ENCODE results near the gene HIGD1C.

The HIGD1C gene

DNA sequence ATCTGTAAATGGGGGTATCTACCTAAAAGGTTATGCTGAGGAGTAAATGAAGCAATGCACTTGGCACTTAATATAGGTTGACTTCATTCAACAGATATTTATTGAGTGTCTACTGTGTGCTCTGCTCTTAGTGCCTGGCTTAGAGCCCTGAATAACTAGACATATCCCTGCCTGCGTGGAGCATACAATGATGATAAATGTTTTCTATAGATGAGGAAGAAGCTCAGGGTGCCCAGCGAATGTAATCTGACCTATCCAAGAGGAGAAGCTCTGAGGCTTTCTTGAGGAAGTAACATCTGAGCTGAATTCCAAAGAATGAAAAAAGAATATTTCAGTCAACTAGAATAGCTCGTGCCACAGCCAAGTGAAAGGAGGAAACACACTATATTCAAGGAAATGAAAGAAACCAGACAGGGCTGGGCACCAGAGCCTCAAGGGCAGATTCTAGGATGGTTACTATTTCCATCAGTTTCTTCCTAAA is 17.9 kb upstream of the HIGD1C start:
- DNase-seq (ENCODE audit: extremely low read depth, low read depth): no peak
- no peak overlapping the region for H3K4me3 ChIP-seq (replicated peaks; ENCODE audit: low read depth, low read length)
- TF ChIP-seq, protein P1, sequence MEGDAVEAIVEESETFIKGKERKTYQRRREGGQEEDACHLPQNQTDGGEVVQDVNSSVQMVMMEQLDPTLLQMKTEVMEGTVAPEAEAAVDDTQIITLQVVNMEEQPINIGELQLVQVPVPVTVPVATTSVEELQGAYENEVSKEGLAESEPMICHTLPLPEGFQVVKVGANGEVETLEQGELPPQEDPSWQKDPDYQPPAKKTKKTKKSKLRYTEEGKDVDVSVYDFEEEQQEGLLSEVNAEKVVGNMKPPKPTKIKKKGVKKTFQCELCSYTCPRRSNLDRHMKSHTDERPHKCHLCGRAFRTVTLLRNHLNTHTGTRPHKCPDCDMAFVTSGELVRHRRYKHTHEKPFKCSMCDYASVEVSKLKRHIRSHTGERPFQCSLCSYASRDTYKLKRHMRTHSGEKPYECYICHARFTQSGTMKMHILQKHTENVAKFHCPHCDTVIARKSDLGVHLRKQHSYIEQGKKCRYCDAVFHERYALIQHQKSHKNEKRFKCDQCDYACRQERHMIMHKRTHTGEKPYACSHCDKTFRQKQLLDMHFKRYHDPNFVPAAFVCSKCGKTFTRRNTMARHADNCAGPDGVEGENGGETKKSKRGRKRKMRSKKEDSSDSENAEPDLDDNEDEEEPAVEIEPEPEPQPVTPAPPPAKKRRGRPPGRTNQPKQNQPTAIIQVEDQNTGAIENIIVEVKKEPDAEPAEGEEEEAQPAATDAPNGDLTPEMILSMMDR (IDR thresholded peaks at IDR 0.05; ENCODE audit: low read depth, low read length, missing control alignments): no peak

DNA sequence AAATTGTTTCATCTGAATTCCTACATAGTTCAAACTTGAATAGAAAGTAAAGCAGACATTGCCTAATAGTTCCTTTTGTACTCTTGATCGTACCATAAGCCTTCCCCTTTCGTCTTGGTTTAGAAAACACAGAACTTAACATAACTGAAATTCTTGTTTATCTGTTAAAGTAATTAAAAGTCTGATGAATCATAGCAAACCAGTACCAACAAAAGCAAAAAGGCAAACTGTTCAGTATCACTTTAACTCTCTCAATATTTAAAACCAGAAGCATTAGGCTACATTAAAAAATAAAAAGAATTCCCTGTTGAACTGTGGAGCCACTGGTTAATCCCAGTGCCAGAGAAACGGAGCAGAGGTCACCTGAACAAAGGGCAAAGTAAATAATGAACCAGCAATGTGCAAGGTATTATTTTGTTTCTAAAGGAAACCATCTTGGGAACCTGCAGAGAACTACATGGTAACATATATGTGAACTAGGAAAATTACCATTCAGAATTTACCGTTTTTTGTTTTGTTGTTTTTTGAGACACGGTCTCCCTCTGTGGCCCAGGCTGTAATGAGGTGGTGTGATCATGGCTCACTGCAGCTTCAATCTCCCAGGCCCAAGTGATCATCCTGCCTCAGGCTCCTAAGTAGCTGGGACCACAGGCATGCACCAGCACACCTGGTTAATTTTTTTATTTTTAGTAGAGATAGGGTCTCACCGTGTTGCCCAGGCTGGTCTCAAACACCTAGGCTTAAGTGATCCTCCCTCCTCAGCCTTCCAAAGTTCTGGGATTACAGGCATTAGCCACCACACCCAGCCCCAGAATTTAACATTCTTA is 17.1 kb upstream of the HIGD1C start:
- no peak overlapping the region for H3K4me3 ChIP-seq (replicated peaks; ENCODE audit: low read depth, low read length)
- no peak for DNase-seq (ENCODE audit: extremely low read depth, low read depth)
- TF ChIP-seq, protein P1 (IDR thresholded peaks at IDR 0.05; ENCODE audit: low read depth, low read length, missing control alignments): no peak

DNA sequence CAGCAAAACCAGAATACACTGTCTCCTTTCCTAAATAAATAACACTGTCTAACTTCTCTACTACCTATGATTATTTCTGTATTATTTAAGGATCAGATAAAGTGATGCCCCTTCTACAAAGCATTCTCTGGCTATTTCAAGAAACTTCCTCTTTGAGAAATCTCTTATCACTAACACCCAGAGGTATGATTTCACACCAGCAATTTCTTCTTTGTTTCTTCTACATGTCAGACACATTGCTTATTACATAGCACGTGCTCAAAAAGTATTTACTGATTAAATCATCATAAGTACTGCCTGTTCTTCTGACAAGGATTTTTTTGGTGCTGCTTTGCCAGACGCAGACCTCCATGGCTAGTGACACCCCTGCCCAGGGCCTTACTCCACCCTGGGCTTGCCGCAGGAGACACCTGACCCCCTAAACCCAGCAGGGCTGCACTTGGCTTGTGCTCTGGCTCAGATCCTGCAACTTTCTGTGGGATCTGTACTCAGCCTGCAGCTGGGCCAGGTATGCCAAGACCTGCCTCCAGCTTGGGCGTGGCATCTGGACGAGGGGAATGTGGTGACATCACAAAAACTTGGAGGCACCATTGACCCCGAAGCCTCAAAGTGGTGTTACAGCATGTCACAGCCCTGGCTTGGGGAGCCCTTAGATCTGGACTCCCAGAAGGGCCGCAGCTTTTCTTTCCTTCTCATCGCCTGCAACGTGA is 15.4 kb upstream of the HIGD1C start:
- no peak overlapping the region for H3K4me3 ChIP-seq (replicated peaks; ENCODE audit: low read depth, low read length)
- TF ChIP-seq, protein P1 (IDR thresholded peaks at IDR 0.05; ENCODE audit: low read depth, low read length, missing control alignments): no peak
- DNase-seq (ENCODE audit: extremely low read depth, low read depth): no peak

DNA sequence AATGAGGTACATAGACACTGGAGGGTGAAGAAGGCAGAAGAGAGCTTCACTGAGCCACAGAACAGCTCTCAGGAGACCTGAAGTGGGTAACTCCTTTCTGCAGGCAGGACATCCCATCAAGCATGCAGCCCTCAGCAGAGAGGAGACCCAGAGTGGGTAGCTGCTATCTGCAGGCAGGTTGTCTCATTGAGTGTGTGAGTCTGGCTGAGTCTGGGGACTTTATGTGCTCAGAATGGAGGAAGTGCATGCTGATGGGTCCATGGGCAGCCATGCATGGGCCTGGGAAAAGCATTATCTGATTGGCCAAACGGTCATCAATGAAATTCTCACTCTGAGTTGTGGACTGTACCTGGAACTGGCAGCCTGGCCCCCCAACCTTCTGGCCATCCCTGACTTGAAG is 14.7 kb upstream of the HIGD1C start:
- DNase-seq (ENCODE audit: extremely low read depth, low read depth): no peak
- TF ChIP-seq, protein P1 (IDR thresholded peaks at IDR 0.05; ENCODE audit: low read depth, low read length, missing control alignments): no peak

DNA sequence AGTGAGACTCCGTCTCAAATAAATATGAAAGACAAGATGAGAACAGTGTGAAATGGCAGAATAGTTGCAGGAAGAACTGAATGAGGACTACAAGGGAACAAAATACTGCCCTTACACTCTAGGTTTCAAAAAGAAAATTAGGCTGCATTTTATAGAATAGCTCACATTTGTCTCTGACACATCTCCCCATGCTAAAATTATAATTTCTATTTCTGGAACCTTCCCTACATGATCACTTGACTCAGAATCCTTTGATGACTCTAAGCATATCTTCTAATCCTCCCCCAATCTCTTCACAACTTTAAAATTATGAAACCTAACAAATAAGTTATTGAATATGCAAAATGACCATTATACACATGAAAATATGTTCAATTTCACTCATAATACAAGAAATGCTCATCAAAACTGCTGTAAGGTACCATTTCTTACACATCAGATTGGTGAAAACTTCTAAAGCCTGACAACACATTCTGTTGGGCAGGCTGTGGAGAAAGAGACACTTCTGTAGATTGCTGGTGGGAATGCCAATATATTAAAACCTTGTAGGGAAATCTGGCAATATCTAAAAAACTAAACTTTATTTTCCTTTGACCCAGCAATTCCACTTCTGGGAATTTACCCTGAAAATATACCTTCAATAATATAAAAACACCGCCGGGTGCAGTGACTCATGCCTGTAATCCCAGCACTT is 4.3 kb upstream of the HIGD1C start:
- DNase-seq (ENCODE audit: extremely low read depth, low read depth): no peak
- TF ChIP-seq, protein P1 (IDR thresholded peaks at IDR 0.05; ENCODE audit: low read depth, low read length, missing control alignments): no peak
- no peak overlapping the region for H3K4me3 ChIP-seq (replicated peaks; ENCODE audit: low read depth, low read length)

More for the DNA sequence above, 14.7 kb upstream of the HIGD1C start:
- H3K4me3 ChIP-seq (replicated peaks; ENCODE audit: low read depth, low read length): no peak overlapping the region

DNA sequence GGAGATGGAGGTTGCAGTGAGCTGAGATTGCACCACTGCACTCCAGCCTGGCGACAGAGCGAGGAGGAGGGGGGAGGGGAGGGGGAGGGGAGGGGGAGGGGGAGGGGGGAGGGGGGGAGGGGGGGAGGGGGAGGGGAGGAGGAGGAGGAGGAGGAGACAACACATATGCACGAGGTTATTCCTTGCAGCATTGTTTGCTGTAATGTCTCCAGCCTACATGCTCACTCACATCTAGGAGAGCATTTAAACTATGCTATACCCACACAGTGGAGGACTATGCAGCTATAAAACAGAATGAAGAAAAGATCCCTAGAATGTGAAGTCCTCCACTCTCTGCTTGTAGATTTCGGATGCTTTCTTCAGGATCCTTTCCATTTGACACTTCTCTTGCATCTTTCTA is 3.5 kb upstream of the HIGD1C start:
- no peak for DNase-seq (ENCODE audit: extremely low read depth, low read depth)
- TF ChIP-seq, protein P1 (IDR thresholded peaks at IDR 0.05; ENCODE audit: low read depth, low read length, missing control alignments): no peak
- no peak overlapping the region for H3K4me3 ChIP-seq (replicated peaks; ENCODE audit: low read depth, low read length)
